ENCODE measurements around the gene CNN2. TPM values are rescaled to one million over a fixed set of nuclear protein-coding genes. Genes with fewer than 3 reads are reported as not detected.
A peak's percentile ranks its signal among the peaks of the same experiment; 100 is the strongest.

The CNN2 gene
- total and polyA plus RNA-seq, 9 of the 15 experiments (the other 6 are each of a cell fraction or from before 2014, with no cell fraction given), result 12.1 to 174 (median 52.7) TPM

DNA sequence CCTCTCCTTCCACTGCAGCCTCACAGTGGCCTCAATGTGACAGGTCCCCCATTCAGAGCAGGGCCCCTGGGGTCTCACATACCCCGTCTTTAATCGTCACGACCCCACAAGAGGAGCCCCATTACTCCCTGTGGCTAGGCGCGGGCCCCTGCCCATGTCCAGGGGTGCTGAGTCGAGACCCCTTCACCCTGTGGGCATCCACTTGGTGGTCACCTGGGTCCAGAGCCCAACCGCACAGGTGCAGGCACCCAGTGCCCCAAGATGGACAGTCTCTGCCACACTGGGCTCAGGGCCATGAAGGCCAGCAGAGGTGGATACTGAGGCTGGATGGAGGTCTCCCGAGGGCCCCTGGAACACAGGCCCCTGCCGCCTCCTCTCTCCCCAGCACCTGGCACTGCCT lies 8.5 kb upstream of the CNN2 start:
- no peak for DNase-seq (ENCODE audit: extremely low read depth in 1 of 4, low spot score in 3 of 4)
- WGBS (ENCODE audit: insufficient coverage, low coverage, missing lambda C conversion rate), result 58% methylated on average over 4 of the region's 9 CpGs
- ChIA-PET CTCF (ENCODE audit: low intra/inter-chr PET ratio) (no interaction called here), POLR2A (interaction anchor here (1.2 kb wide), 1 partner anchor 8 kb away, joined by 6 read pairs; the partner anchor contains the start of gene CNN2)
- no peak for FAIRE-seq
- in situ Hi-C loops (cut with MboI), result no loop called here
- peak overlapping the region; percentile 64 for H3K4me2 ChIP-seq (ENCODE audit: insufficient read depth, low read length)
- TF ChIP-seq JUNB (CRISPR knock-in tag; conservative IDR thresholded peaks at IDR 0.05), result no peak
- no peak for TF ChIP-seq BCL6 (CRISPR knock-in tag; IDR thresholded peaks at IDR 0.05)
- TF ChIP-seq PML (IDR thresholded peaks at IDR 0.05; ENCODE audit: low read length), result 0 out of 2 replicates have a peak, but pooled peaks have one; percentile 8
- peak; percentile 47; the same call in 1 of the 2 replicates for TF ChIP-seq RBFOX2 (IDR thresholded peaks at IDR 0.05; ENCODE audit: low read depth, low read length)
- TF ChIP-seq KAT7 (CRISPR knock-in tag; IDR thresholded peaks at IDR 0.05; ENCODE audit: borderline replicate concordance), result 0 out of 2 replicates have a peak, but pooled peaks have one; percentile 8
- TF ChIP-seq ZNF133 (CRISPR knock-in tag; IDR thresholded peaks at IDR 0.05), result no peak
- TF ChIP-seq MCM3 (IDR thresholded peaks at IDR 0.05), result no peak
- intact Hi-C loops (cut with micrococcal nuclease), result no loop called here
- peak overlapping the region; percentile 42 to 94; a peak in 3 of 4 replicates for H3K9ac ChIP-seq (ENCODE audit: insufficient read depth in 1 of 2, low read depth in 2 of 2, low read length in 2 of 2)
- no TSS peak for BruUV-seq (replicated peaks)
- H4K20me1 ChIP-seq (replicated peaks; ENCODE audit: control insufficient read depth, insufficient read depth, low read length), result peaks cover 53% of the 10 kb centered on the region
- H2AFZ ChIP-seq (ENCODE audit: low read depth, low read length), result no peak overlapping the region
- no peak for ATAC-seq
- H3K4me1 ChIP-seq (replicated peaks in 1 of 2; ENCODE audit: control insufficient read depth in 2 of 2, insufficient read depth in 2 of 2, low read length in 2 of 2), result peaks cover 27 to 92% of the 10 kb centered on the region in 2 experiments
- peak overlapping the region; percentile 28; the same call in 1 of the 2 replicates for H3K4me3 ChIP-seq
- H3K36me3 ChIP-seq (ENCODE audit: control insufficient read depth, insufficient read depth, low read length), result peaks cover 67% of the 10 kb centered on the region; the same call in 2 of the 3 replicates
- peak overlapping the region; percentile 74 for H3K27ac ChIP-seq (ENCODE audit: extremely low read depth, low read depth, low read length)
- H3K9me1 ChIP-seq (ENCODE audit: control insufficient read depth, insufficient read depth, low read length), result peaks cover 16% of the 10 kb centered on the region
- peaks cover 80% of the 10 kb centered on the region for H3K79me2 ChIP-seq (ENCODE audit: control insufficient read depth, insufficient read depth, low read length)
- no peaks in the 10 kb centered on the region for H3K9me3 ChIP-seq (replicated peaks; ENCODE audit: control insufficient read depth, insufficient read depth, low read depth, low read length)
- no peaks in the 10 kb centered on the region for H3K27me3 ChIP-seq (ENCODE audit: control insufficient read depth in 2 of 2, insufficient read depth in 2 of 2, low read length in 2 of 2)
